Renal cortical epithelial cell (primary cell): ENCODE results near the gene MAP1LC3B2. TPM values are rescaled to one million over a fixed set of nuclear protein-coding genes. Genes with fewer than 3 reads are reported as not detected.

Experiments used
- DNase-seq: peaks from one replicate; pipeline ENCODE4 v3.0.0-alpha.2; 2011; ENCODE audit warnings: low read depth
- total RNA-seq: library from RNA; depleted of rRNA; stranded (reverse); fragments of >200 nt; gene quantifications from 2 replicates; pipeline ENCODE4 v1.2.3, GENCODE V29; 2014

MAP1LC3B2 gene
- total RNA-seq, 1 donor from 2014 or later: 1.6 TPM

- no peak for DNase-seq
Observed at GRCh38 chr12:116614194-116614915, 55.2 kb downstream of the MAP1LC3B2 start.

- no peak for DNase-seq
Observed at GRCh38 chr12:116615141-116615861, 56.1 kb downstream of the MAP1LC3B2 start.

GRCh38 chr12:116616536-116617248 lies 57.5 kb downstream of the MAP1LC3B2 start:
- DNase-seq: no peak

- DNase-seq: no peak
Observed at GRCh38 chr12:116619246-116619645, 60.1 kb downstream of the MAP1LC3B2 start.

GRCh38 chr12:116620124-116620491 lies 60.9 kb downstream of the MAP1LC3B2 start:
- DNase-seq: no peak

GRCh38 chr12:116620492-116621191 lies 61.5 kb downstream of the MAP1LC3B2 start:
- no peak for DNase-seq

GRCh38 chr12:116621194-116621593 lies 62.0 kb downstream of the MAP1LC3B2 start:
- DNase-seq: no peak

- DNase-seq: no peak
Observed at GRCh38 chr12:116624516-116624915, 65.3 kb downstream of the MAP1LC3B2 start.

- no peak for DNase-seq
Observed at GRCh38 chr12:116626153-116626552, 67.0 kb downstream of the MAP1LC3B2 start.

Other genes starting within 250 kb of the MAP1LC3B2 start
- gene SPRING1, start 178.7 kb downstream of the MAP1LC3B2 start, total RNA-seq: 61.5 and 71.9 TPM in 2 replicates
- 2.3 and 5.6 TPM in 2 replicates for gene RNFT2, start 178.9 kb downstream of the MAP1LC3B2 start, total RNA-seq